Measurements from ENCODE around the gene SLC1A2.

Gene SLC1A2

DNA sequence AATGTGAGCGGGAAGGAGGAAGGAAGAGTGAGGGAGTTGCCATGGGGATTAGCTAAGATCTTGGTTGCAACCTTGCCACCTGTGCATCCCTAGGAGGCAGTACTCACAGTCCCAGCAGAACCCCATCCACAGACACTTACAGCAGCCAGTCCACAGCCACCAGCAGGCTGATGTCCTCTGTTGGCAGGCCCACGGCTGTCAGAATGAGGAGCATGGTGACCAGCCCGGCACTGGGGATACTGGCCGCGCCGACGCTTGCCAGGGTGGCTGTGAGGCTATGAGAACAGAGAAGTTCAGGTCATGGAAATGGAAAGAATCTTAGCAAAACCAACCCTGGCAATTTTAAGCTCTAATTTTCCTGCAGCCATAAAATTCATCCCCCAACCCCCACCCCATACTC lies 138.6 kb downstream of the SLC1A2 start:
- H3K4me3 ChIP-seq (ENCODE audit: low read depth, low read length) = no peak overlapping the region
- no peaks in the 10 kb centered on the region for H3K4me1 ChIP-seq (ENCODE audit: control insufficient read depth, insufficient read depth, low read length)
- no peaks in the 10 kb centered on the region for H3K36me3 ChIP-seq (ENCODE audit: control insufficient read depth, insufficient read depth, low read length)
- no peaks in the 10 kb centered on the region for H3K9me3 ChIP-seq (ENCODE audit: control insufficient read depth, insufficient read depth, low read length)
- no peaks in the 10 kb centered on the region for H3K27me3 ChIP-seq (ENCODE audit: control insufficient read depth, insufficient read depth, low read length)
- H3K27ac ChIP-seq (ENCODE audit: low read depth, low read length) = no peak overlapping the region
- H3K9ac ChIP-seq (ENCODE audit: low read depth, low read length) = no peak overlapping the region

DNA sequence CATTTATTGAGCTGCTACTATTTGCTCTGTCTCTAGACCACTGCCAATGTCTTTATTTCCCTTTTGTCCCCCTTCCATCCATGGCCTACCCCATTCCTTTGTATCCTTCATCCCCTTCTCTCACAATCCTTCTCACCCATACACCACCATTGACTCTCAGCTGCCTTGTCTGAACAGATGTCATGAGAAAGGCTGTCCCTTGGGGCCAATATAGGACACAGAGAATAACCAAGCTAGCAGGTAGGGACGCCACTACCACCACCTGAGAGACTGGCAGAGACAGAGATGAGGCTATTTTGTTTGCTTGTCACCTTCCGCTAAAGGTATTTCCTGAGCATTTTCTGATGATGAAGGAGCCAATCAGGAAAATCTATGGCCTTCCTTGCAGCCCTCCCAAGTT lies 141.5 kb downstream of the SLC1A2 start:
- no peaks in the 10 kb centered on the region for H3K27me3 ChIP-seq (ENCODE audit: control insufficient read depth, insufficient read depth, low read length)
- H3K36me3 ChIP-seq (ENCODE audit: control insufficient read depth, insufficient read depth, low read length) = no peaks in the 10 kb centered on the region
- no peaks in the 10 kb centered on the region for H3K4me1 ChIP-seq (ENCODE audit: control insufficient read depth, insufficient read depth, low read length)
- H3K27ac ChIP-seq (ENCODE audit: low read depth, low read length) = no peak overlapping the region
- H3K4me3 ChIP-seq (ENCODE audit: low read depth, low read length) = no peak overlapping the region
- no peak overlapping the region for H3K9ac ChIP-seq (ENCODE audit: low read depth, low read length)
- H3K9me3 ChIP-seq (ENCODE audit: control insufficient read depth, insufficient read depth, low read length) = no peaks in the 10 kb centered on the region

DNA sequence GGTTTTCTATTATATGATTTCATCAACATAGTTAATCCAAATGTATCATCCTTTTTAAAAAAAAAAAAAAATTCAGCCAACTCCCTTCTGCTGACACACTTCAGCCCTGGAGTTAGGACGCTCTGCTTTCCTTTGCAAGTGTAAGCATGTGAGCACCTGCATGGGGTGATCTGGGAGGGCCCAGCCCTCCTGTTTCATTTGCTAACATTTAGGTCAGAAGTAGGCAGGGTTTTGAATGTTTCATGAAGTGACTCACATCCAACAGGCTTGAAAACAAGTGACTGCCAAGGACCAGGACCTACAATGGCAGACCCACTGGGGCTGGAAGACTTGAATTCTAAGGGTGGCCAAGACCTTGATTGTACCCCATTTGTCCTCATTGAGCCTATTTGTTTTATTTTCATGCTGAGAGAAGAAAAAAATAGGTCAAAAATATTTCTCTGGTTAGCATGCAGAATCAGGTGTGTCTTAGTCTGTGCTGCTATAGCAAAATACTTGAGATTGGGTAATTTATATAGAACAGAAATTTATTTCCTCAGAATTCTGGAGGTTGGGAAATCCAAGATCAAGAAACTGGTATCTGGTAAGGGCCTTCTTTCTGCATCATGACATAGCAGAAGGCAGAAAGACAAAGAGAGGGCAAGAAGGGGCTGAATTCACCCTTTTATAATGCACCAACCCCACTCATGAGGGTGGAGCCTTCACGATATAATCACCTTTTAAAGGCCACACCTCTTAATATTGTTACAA lies 142.8 kb downstream of the SLC1A2 start:
- no peaks in the 10 kb centered on the region for H3K36me3 ChIP-seq (ENCODE audit: control insufficient read depth, insufficient read depth, low read length)
- no peaks in the 10 kb centered on the region for H3K9me3 ChIP-seq (ENCODE audit: control insufficient read depth, insufficient read depth, low read length)
- H3K4me1 ChIP-seq (ENCODE audit: control insufficient read depth, insufficient read depth, low read length) = no peaks in the 10 kb centered on the region
- H3K27ac ChIP-seq (ENCODE audit: low read depth, low read length) = no peak overlapping the region
- no peak overlapping the region for H3K9ac ChIP-seq (ENCODE audit: low read depth, low read length)
- no peak overlapping the region for H3K4me3 ChIP-seq (ENCODE audit: low read depth, low read length)
- no peaks in the 10 kb centered on the region for H3K27me3 ChIP-seq (ENCODE audit: control insufficient read depth, insufficient read depth, low read length)

DNA sequence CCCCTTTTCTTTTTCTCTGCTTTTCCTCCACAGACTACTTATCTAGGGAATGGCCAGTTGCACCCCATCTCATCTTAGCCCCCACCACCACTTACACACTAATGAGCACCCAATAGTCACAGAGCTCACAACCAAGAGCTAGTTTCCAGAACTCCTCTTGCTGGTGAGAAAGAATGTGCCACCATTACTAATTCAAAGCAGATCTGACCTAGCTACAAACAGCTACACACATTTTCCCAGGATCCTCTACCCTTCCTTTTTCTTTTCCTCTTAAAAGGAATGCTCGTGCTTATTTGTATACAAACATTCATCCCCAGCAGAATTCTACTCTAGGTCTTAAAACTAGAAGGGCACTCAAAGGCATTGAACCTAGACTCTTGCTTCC lies 143.6 kb downstream of the SLC1A2 start:
- no peak overlapping the region for H3K27ac ChIP-seq (ENCODE audit: low read depth, low read length)
- H3K4me3 ChIP-seq (ENCODE audit: low read depth, low read length) = no peak overlapping the region
- H3K9ac ChIP-seq (ENCODE audit: low read depth, low read length) = no peak overlapping the region
- H3K9me3 ChIP-seq (ENCODE audit: control insufficient read depth, insufficient read depth, low read length) = no peaks in the 10 kb centered on the region
- no peaks in the 10 kb centered on the region for H3K36me3 ChIP-seq (ENCODE audit: control insufficient read depth, insufficient read depth, low read length)
- H3K27me3 ChIP-seq (ENCODE audit: control insufficient read depth, insufficient read depth, low read length) = no peaks in the 10 kb centered on the region
- no peaks in the 10 kb centered on the region for H3K4me1 ChIP-seq (ENCODE audit: control insufficient read depth, insufficient read depth, low read length)

DNA sequence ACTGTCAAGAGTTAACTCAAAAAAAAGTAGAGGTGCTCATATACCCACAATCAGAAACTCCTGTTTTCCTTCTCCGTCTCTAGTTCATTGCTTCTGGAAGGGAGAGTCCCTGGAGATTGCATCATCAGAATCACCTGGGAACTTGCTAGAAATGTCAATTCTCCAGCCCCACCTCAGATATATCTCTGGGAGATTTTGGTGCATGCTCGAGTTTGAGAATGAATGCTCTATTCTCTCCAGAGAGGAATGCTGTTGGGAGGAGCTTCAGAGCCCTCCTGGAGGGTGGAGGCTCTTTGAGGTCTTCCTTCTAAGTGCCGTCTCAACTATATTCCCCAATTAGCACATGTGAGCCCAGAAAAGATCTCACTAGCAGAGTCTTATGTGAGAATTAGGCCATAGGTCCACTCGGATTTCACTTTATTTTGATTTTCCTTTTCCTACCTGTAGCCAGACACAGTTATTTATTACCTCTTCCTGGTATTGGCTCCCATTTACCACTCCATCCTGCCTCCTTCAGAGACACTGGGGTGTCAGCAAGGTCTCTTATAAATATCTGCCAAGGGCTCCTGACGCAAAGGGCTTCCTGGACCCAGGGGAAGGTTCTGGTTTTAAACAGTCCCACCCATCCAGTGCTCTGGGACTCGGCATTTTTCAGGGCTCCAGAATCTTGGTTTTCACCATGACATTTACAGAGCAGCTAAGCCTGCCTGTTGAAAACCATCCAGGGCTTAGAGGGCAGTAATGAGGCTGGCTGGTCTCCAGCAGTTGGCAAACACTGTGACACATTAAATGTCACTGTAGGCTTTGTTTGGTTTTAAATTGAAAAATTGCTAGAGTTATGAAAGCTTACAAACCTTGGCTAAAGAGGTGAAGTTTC lies 144.2 kb downstream of the SLC1A2 start:
- Histone ChIP-seq H3K9ac (ENCODE audit: low read depth, low read length) (no peak overlapping the region), H3K36me3 (ENCODE audit: control insufficient read depth, insufficient read depth, low read length) (no peaks in the 10 kb centered on the region), H3K27me3 (ENCODE audit: control insufficient read depth, insufficient read depth, low read length) (no peaks in the 10 kb centered on the region), H3K4me1 (ENCODE audit: control insufficient read depth, insufficient read depth, low read length) (no peaks in the 10 kb centered on the region), H3K4me3 (ENCODE audit: low read depth, low read length) (no peak overlapping the region), H3K27ac (ENCODE audit: low read depth, low read length) (no peak overlapping the region), H3K9me3 (ENCODE audit: control insufficient read depth, insufficient read depth, low read length) (no peaks in the 10 kb centered on the region)

DNA sequence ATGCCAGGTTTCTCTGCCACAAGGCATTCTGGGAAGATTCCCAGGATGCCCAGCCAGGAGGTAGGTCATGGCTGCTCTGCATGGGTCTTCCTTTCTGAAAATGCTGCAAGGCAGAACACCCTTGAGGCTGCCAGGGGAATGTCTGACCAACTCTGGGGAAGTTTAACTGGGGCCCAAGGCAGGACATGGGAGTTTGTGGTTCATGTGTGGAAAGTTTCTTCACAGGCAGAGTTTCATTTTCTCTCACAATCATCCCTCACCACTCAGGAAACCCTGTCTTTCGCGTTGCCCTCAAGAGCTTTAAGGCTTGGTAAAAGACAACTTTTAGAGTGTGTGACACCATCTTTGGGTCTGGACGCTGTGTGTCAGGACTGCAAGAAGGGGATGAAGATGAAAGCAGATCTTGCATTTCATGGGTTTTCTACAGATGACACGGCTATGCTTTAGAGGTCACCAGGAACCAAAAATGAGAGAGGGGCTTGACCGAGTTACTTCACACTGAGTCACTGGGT lies 146.9 kb downstream of the SLC1A2 start:
- no peak overlapping the region for H3K4me3 ChIP-seq (ENCODE audit: low read depth, low read length)
- H3K27ac ChIP-seq (ENCODE audit: low read depth, low read length) = no peak overlapping the region
- H3K4me1 ChIP-seq (ENCODE audit: control insufficient read depth, insufficient read depth, low read length) = no peaks in the 10 kb centered on the region
- no peaks in the 10 kb centered on the region for H3K27me3 ChIP-seq (ENCODE audit: control insufficient read depth, insufficient read depth, low read length)
- no peaks in the 10 kb centered on the region for H3K9me3 ChIP-seq (ENCODE audit: control insufficient read depth, insufficient read depth, low read length)
- no peak overlapping the region for H3K9ac ChIP-seq (ENCODE audit: low read depth, low read length)
- H3K36me3 ChIP-seq (ENCODE audit: control insufficient read depth, insufficient read depth, low read length) = no peaks in the 10 kb centered on the region

DNA sequence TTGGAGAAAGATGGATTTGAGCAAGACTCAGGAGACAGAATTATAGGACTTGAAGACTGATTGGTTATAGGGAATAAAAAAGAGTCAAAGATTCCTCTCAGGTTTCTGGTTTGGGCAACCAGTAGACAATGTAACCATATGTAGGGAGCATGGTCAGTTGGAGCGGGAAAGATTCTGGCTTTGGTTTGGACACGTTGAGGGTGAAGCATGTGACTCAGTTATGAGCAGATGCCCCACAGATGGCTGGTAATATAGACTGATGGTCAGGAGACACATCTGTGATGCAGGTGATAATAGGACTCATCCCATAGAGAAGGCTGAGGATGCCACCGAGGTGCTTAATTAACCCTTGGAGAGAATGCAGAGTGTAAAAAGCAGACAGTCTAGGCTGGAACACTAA lies 148.3 kb downstream of the SLC1A2 start:
- H3K36me3 ChIP-seq (ENCODE audit: control insufficient read depth, insufficient read depth, low read length) = no peaks in the 10 kb centered on the region
- no peak overlapping the region for H3K9ac ChIP-seq (ENCODE audit: low read depth, low read length)
- H3K4me3 ChIP-seq (ENCODE audit: low read depth, low read length) = no peak overlapping the region
- no peak overlapping the region for H3K27ac ChIP-seq (ENCODE audit: low read depth, low read length)
- no peaks in the 10 kb centered on the region for H3K4me1 ChIP-seq (ENCODE audit: control insufficient read depth, insufficient read depth, low read length)
- no peaks in the 10 kb centered on the region for H3K27me3 ChIP-seq (ENCODE audit: control insufficient read depth, insufficient read depth, low read length)
- no peaks in the 10 kb centered on the region for H3K9me3 ChIP-seq (ENCODE audit: control insufficient read depth, insufficient read depth, low read length)

DNA sequence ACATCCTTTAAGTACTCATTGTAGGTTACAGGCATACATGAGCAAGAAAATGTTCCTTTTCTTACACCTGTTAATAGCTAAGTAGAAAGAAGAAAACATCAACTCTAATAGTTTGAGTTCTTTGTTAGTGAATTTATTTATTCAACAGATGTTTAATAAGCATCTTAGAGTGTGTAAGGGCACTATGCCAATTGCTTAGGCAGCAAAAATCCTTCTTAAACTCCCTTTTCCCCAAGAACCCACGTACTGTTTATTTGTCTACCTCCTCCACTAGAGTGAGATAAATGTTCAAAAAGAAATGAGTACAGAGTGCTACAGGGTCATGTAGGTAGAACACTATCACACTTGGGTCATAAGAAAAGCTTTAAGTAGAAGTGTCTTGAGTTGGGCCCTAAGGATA lies 149.0 kb downstream of the SLC1A2 start:
- Histone ChIP-seq H3K36me3 (ENCODE audit: control insufficient read depth, insufficient read depth, low read length) (no peaks in the 10 kb centered on the region), H3K27me3 (ENCODE audit: control insufficient read depth, insufficient read depth, low read length) (no peaks in the 10 kb centered on the region), H3K4me3 (ENCODE audit: low read depth, low read length) (no peak overlapping the region), H3K9ac (ENCODE audit: low read depth, low read length) (no peak overlapping the region), H3K4me1 (ENCODE audit: control insufficient read depth, insufficient read depth, low read length) (no peaks in the 10 kb centered on the region), H3K9me3 (ENCODE audit: control insufficient read depth, insufficient read depth, low read length) (no peaks in the 10 kb centered on the region), H3K27ac (ENCODE audit: low read depth, low read length) (no peak overlapping the region)

DNA sequence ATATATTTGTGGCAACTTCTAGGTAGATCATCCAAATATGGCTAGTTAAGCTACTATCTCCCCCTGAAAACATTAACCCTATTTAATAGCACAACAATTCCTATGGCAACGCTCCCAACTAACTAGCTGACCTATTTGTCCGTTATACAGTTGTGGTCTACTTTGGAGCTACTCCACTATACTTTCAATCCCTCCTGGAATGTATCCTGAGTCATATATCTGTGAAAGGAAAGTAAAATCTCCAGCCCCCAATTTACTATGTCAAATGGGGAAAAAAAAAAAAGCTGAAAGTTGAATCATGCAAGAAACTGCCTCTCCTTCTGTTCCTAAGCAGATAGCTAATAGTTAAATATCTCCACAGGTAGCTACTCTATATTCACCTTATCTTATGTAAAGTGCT lies 151.9 kb downstream of the SLC1A2 start:
- no peak overlapping the region for H3K9ac ChIP-seq (ENCODE audit: low read depth, low read length)
- no peaks in the 10 kb centered on the region for H3K4me1 ChIP-seq (ENCODE audit: control insufficient read depth, insufficient read depth, low read length)
- no peaks in the 10 kb centered on the region for H3K9me3 ChIP-seq (ENCODE audit: control insufficient read depth, insufficient read depth, low read length)
- H3K27me3 ChIP-seq (ENCODE audit: control insufficient read depth, insufficient read depth, low read length) = no peaks in the 10 kb centered on the region
- no peaks in the 10 kb centered on the region for H3K36me3 ChIP-seq (ENCODE audit: control insufficient read depth, insufficient read depth, low read length)
- H3K4me3 ChIP-seq (ENCODE audit: low read depth, low read length) = no peak overlapping the region
- H3K27ac ChIP-seq (ENCODE audit: low read depth, low read length) = no peak overlapping the region

DNA sequence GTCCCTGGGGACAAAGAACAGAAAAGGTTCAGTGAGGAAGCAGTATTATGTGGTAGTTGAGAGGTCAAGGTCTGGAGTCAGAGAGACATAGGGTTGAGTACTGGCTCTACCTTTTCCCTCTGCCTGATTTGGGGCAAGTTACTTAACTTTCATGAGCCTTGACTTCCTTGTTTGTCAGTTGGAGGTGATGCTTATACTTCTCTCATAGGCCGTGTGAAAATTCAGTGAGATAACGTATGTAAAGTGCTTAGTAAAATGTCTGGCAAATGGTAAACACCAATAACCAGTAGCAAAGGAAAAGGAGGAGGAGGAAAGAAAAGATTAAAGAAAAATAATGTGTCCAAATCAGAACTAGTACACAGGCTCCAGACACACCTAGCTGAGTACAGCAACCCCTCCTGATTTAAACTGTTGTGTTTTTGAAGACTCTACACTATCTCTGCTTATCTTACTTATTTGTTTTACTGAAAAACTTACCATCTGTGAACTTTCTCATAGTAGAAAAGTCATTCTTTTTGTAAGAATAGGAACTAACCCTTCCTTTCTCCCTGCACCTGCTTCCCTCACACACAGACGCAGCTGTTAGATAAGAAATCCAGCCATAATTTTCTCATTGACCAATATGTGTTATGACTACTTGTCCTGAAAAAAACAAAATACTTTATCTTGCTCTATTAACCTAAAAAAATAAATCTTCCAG lies 153.5 kb downstream of the SLC1A2 start:
- Histone ChIP-seq H3K36me3 (ENCODE audit: control insufficient read depth, insufficient read depth, low read length) (no peaks in the 10 kb centered on the region), H3K9ac (ENCODE audit: low read depth, low read length) (no peak overlapping the region), H3K27ac (ENCODE audit: low read depth, low read length) (no peak overlapping the region), H3K4me3 (ENCODE audit: low read depth, low read length) (no peak overlapping the region), H3K9me3 (ENCODE audit: control insufficient read depth, insufficient read depth, low read length) (no peaks in the 10 kb centered on the region), H3K4me1 (ENCODE audit: control insufficient read depth, insufficient read depth, low read length) (no peaks in the 10 kb centered on the region), H3K27me3 (ENCODE audit: control insufficient read depth, insufficient read depth, low read length) (no peaks in the 10 kb centered on the region)

DNA sequence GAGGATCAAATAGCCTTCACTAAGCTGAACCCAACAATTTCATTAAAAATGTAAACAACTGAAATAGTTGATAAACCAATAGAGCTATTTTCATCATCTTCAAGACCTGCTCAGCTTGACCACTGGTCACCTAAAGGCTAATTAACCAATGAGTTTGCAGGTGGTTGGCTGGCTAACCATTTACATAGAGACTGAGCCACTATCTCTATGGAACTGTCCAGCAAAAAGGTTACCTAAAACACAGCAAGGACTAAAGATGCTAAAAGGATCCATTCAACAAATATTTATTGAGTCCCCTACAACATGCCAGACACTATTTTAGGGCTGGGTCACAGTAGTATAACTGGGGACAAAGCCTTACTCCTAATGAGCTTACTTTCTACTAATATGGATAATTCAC lies 156.6 kb downstream of the SLC1A2 start:
- Histone ChIP-seq H3K9me3 (ENCODE audit: control insufficient read depth, insufficient read depth, low read length) (no peaks in the 10 kb centered on the region), H3K4me1 (ENCODE audit: control insufficient read depth, insufficient read depth, low read length) (no peaks in the 10 kb centered on the region), H3K27me3 (ENCODE audit: control insufficient read depth, insufficient read depth, low read length) (no peaks in the 10 kb centered on the region), H3K9ac (ENCODE audit: low read depth, low read length) (no peak overlapping the region), H3K27ac (ENCODE audit: low read depth, low read length) (no peak overlapping the region), H3K4me3 (ENCODE audit: low read depth, low read length) (no peak overlapping the region), H3K36me3 (ENCODE audit: control insufficient read depth, insufficient read depth, low read length) (no peaks in the 10 kb centered on the region)
